Right forelimb (tissue), 1 donor: ENCODE results near the gene TMEM247.
A peak's percentile ranks its signal among the peaks of the same experiment; 100 is the strongest.
"Not testable (repeated sequence)": the region's sequence is repeated elsewhere in the genome, so short reads cannot be mapped to it uniquely, and the experiment has no call there.

Experiments
- DNase-seq: peaks from one replicate; pipeline ENCODE4 v3.0.0-alpha.2; 2018

The TMEM247 gene

DNA sequence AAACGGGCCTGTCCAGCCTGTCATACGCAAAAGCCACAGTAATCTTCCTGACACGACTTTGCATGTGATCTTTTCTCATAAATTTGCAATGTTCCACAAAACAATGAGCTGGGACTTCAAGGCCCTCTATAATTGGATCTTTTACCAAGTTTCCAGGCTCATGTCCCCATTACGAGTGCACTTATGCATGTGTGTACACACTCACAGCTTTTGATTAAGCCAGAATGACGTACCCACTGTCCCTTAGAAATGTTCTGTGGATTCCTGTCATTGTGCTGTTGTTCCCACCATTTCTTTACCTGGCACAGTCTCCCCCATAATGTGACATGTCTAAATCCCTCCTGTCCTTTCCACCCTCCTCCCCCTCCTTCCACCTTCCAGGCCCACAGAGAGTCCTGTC lies 19.7 kb upstream of the TMEM247 start:
- no peak for DNase-seq

GRCh38 chr2:46460241-46460921 lies 19.0 kb upstream of the TMEM247 start:
- no peak for DNase-seq

GRCh38 chr2:46461011-46461674 lies 18.2 kb upstream of the TMEM247 start:
- DNase-seq, result peak; percentile 85

GRCh38 chr2:46461709-46462171 lies 17.6 kb upstream of the TMEM247 start:
- no peak for DNase-seq

DNA sequence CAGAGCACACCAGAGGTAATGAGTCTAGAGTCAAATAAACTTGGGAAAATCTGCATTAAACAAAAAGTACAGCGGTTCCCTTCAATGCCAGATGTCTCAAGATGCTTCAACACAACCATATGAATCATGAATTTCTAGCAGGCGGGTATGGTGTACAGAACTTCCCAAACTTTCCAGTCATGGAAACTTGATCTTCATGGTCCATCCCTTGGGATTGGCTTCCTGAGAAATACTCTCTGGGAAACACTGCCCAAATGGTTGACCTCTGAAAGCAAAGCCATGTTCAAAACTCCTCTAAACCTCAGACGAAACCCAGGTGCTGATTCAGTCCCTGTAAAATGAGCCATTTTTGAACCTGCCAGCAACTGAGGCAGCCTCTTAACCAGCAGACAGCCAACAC lies 16.4 kb upstream of the TMEM247 start:
- DNase-seq, result no peak

- DNase-seq, result no peak
Observed at GRCh38 chr2:46469116-46469515, 10.2 kb upstream of the TMEM247 start.

DNA sequence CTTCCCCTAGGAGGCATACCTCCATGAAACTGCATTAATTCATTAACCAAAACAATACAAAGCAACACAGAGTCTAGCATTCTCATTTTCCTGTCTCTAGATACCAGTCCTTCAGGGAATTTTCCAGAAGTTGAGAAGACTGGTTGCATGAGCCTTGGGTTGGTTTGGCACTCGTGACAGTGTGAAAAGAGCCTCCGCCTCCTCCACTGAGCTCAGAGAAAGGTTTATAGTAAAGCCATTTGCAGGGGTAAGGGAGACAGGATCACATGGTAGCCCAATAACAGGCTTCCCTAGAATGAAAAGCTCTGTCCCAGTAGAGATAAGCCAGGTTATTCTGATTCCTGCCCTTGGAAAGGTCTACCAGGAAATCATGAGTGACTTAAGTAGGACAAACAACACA lies 9.7 kb upstream of the TMEM247 start:
- DNase-seq, result no peak

GRCh38 chr2:46470114-46470628 lies 9.2 kb upstream of the TMEM247 start:
- no peak for DNase-seq

GRCh38 chr2:46471019-46471583 lies 8.3 kb upstream of the TMEM247 start:
- DNase-seq, result no peak

GRCh38 chr2:46471697-46472096 lies 7.7 kb upstream of the TMEM247 start:
- DNase-seq, result no peak

DNA sequence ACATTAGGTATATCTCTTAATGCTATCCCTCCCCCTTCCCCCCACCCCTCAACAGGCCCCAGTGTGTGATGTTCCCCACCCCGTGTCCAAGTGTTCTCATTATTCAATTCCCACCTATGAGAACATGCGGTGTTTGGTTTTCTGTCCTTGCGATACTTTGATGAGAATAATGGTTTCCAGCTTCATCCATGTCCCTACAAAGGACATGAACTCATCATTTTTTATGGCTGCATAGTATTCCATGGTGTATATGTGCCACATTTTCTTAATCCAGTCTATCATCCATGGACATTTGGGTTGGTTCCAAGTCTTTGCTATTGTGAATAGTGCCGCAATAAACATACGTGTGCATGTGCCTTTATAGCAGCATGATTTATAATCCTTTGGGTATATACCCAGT lies 7.2 kb upstream of the TMEM247 start:
- DNase-seq, result not testable (repeated sequence)

GRCh38 chr2:46477462-46477861 lies 1.9 kb upstream of the TMEM247 start:
- not testable (repeated sequence) for DNase-seq

GRCh38 chr2:46477925-46478324 lies 1.4 kb upstream of the TMEM247 start:
- no peak for DNase-seq

GRCh38 chr2:46480562-46480961 lies 1.2 kb downstream of the TMEM247 start:
- DNase-seq, result peak; percentile 19

- DNase-seq, result no peak
Observed at GRCh38 chr2:46481198-46482193, 2.1 kb downstream of the TMEM247 start.

- no peak for DNase-seq
Observed at GRCh38 chr2:46482490-46482889, 3.1 kb downstream of the TMEM247 start.

DNA sequence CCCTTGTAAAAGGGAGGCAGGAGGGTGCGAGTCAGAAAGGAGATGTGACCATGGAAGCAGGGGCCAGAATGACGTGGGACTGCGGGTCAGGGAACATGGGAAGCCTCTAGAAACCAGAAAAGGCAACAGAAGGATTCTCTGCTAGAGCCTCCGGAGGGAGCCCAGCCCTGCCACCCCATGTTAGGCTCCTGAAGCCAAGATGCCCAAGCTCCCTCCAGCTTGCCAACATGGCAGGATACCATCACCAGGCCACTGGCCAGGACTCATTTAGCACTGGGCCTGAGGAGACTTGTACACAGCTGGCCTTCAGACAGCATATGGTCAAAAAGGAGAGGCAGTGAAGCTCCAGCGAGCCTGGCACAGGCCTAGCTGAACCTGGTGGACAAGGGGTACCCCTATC lies 5.6 kb downstream of the TMEM247 start:
- DNase-seq, result no peak

DNA sequence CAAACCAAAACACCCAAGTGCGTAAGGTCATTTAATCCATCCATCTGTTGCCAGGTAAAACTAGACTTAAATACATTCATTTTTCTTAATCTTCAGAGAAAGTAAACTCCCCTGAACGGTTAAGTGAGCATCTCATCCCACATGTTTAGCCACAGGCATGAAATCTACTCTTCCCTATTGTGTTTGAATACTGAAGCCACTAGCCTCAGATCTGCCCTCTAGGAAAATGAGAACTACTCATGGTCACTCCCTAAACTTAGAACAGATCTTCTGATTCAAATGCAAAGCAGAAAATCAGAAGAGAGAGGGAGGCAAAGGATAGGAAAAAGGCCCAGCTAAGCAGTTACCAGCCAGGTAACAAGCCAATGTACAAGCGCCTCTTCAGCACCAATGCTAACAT lies 7.1 kb downstream of the TMEM247 start:
- no peak for DNase-seq

DNA sequence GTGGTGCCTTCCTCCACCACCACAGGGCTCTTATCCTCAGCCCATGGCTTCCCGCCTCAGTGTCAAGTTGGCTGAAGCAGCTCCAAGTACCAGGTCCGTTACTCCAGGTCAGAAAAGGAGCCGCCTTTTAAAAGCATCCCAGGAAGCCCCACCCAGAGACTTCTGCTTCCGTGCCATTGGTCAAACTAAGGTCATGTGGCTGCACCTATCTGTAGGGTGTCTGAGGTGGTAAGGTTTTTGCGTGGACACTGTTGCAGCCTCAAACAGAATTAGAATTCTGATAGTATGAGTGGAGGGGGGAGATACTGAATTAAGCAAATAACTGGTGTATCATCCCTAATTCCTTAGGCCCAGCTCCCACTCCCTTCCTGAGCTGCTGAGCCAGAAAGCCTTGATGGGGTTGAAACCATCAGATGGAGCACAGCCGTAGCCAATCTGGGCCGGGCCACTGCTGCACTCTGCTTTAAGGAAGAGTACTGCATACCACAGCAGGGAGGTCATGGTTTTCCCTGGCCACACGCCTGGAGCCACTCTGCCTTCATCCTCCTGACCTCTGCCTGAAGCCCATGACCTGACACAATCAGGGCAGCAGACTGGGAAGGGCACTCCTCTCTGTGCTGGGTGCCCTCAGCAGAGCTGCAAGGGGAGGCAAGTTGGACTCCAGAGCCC lies 8.4 kb downstream of the TMEM247 start:
- no peak for DNase-seq

DNA sequence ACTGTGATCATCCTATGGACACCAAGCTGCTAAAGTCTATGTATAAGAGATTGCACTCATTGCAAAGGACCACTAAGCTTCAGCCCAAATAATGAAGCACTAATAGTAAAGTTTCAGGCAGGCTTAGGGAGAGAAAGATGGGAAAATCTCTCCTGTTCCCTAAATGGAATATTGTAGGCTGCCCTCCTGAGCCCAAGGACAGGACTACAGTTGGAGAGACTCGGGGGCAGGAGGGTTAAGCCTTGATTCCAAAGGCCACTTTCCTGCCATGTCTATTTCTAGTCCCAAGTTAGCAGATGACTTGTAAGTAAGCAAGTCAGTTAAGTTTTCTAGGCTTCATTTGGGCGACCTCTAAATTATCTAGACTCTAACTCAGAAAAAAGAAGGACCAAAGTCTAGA lies 9.0 kb downstream of the TMEM247 start:
- DNase-seq, result no peak

GRCh38 chr2:46489423-46490174 lies 10.2 kb downstream of the TMEM247 start:
- DNase-seq, result no peak
